Esophagus muscularis mucosa (tissue), 4 donors: ENCODE results near the gene LACRT.

ENCODE experiments used
- CTCF ChIP-seq, 3 experiments: fragments of 200-600 bp in 2 of 3; fragments of 450-650 bp in 1 of 3; sonication (generic) in 2 of 3; IDR thresholded peaks; one replicate each; pipeline ENCODE4 v1.5.1; 2017 to 2019; ENCODE audit warnings: antibody characterized with exemption in 3 of 3, mild to moderate bottlenecking in 2 of 3, moderate library complexity in 1 of 3
- EP300 ChIP-seq: sonication (generic); formaldehyde crosslinking; IDR thresholded peaks from one replicate; pipeline ENCODE4 v1.6.1; 2017; ENCODE audit warnings: antibody characterized with exemption
- POLR2A ChIP-seq: fragments of 450-650 bp; IDR thresholded peaks from one replicate; pipeline ENCODE4 v1.6.1; 2017; ENCODE audit warnings: antibody characterized with exemption, moderate library complexity, mild to moderate bottlenecking, low read depth
- POLR2AphosphoS5 ChIP-seq, 2 donors: sonication (generic); formaldehyde crosslinking; IDR thresholded peaks; one replicate each; pipeline ENCODE4 v1.6.1; 2017; ENCODE audit warnings: antibody characterized with exemption in 2 of 2

- no peak for TF ChIP-seq POLR2A
- TF ChIP-seq POLR2AphosphoS5 (IDR thresholded peaks at IDR 0.05) = no peak
- no peak for TF ChIP-seq CTCF (IDR thresholded peaks at IDR 0.05)
- no peak for TF ChIP-seq EP300
These were observed 28.1 kb downstream of the LACRT start for GRCh38 chr12:54606556-54606955.
